ENCODE measurements around the gene AQP12B. TPM values are rescaled to one million over a fixed set of nuclear protein-coding genes. Genes with fewer than 3 reads are reported as not detected.
"Not testable (repeated sequence)": the region's sequence is repeated elsewhere in the genome, so short reads cannot be mapped to it uniquely, and the experiment has no call there.

Gene AQP12B
- polyA plus RNA-seq, 1 of the 3 experiments (the other 2 are of a cell fraction) = not detected

DNA sequence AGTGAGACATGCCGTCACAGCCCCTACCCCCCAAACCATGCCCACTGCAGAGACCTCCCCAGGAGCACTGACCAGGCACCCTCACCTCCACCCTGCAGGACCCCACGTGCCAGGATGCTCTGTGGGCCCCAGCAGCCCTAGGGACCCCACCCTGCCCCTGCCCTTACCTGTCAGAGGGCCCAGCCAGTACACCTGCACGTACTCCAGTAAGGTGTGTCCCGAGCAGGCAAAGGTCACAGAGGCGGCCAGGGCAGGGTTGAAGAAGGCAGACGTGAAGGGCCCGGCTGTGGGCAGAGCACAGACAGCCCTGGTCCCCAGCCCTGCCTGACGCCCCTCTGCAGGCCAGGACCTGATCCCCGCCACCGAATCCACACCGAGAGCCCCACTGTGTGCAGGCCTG lies 2.5 kb downstream of the AQP12B start:
- H3K9ac ChIP-seq; H3K79me2 ChIP-seq (ENCODE audit: insufficient read depth); H3K4me1 ChIP-seq (ENCODE audit: control insufficient read depth in 1 of 2, insufficient read depth in 2 of 2, low read depth in 1 of 2, low read length in 1 of 2); DNase-seq; H3K36me3 ChIP-seq (replicated peaks in 1 of 2; ENCODE audit: control insufficient read depth in 1 of 2, insufficient read depth in 2 of 2, low read length in 1 of 2); H3F3A ChIP-seq (replicated peaks; ENCODE audit: insufficient read depth); H3K4me3 ChIP-seq (ENCODE audit: low read depth in 2 of 2, low read length in 1 of 2); H3K4me2 ChIP-seq; H3K27ac ChIP-seq (ENCODE audit: low read depth in 2 of 2, low read length in 1 of 2); H4K20me1 ChIP-seq (ENCODE audit: insufficient read depth); H3K27me3 ChIP-seq (ENCODE audit: insufficient read depth); H2AFZ ChIP-seq (ENCODE audit: low read depth); H3K9me2 ChIP-seq; POLR2A ChIA-PET; H3K9me3 ChIP-seq; CTCF ChIA-PET: not testable (repeated sequence)
- WGBS (ENCODE audit: low lambda C conversion rate) = 0% methylated on average over 1 of the region's 11 CpGs

GRCh38 chr2:240678909-240679308 lies 3.8 kb downstream of the AQP12B start:
- H2AFZ ChIP-seq (ENCODE audit: low read depth); H3K4me2 ChIP-seq; H3K4me1 ChIP-seq (ENCODE audit: control insufficient read depth in 1 of 2, insufficient read depth in 2 of 2, low read depth in 1 of 2, low read length in 1 of 2); H4K20me1 ChIP-seq (ENCODE audit: insufficient read depth); H3K27ac ChIP-seq (ENCODE audit: low read depth in 2 of 2, low read length in 1 of 2); DNase-seq; H3F3A ChIP-seq (replicated peaks; ENCODE audit: insufficient read depth); H3K36me3 ChIP-seq (replicated peaks in 1 of 2; ENCODE audit: control insufficient read depth in 1 of 2, insufficient read depth in 2 of 2, low read length in 1 of 2); H3K9me3 ChIP-seq; H3K27me3 ChIP-seq (ENCODE audit: insufficient read depth); H3K9me2 ChIP-seq; H3K79me2 ChIP-seq (ENCODE audit: insufficient read depth); CTCF ChIA-PET; POLR2A ChIA-PET; H3K4me3 ChIP-seq (ENCODE audit: low read depth in 2 of 2, low read length in 1 of 2); H3K9ac ChIP-seq: not testable (repeated sequence)
- WGBS (ENCODE audit: low lambda C conversion rate) = no CpG with 5 or more reads among the region's 19 CpGs

GRCh38 chr2:240678043-240678442 lies 4.6 kb downstream of the AQP12B start:
- H3K4me2 ChIP-seq; POLR2A ChIA-PET; H4K20me1 ChIP-seq (ENCODE audit: insufficient read depth); H3K4me1 ChIP-seq (ENCODE audit: control insufficient read depth in 1 of 2, insufficient read depth in 2 of 2, low read depth in 1 of 2, low read length in 1 of 2); H3K9me2 ChIP-seq; H3K27me3 ChIP-seq (ENCODE audit: insufficient read depth); H3K27ac ChIP-seq (ENCODE audit: low read depth in 2 of 2, low read length in 1 of 2); H3K9ac ChIP-seq; H3K9me3 ChIP-seq; H3K4me3 ChIP-seq (ENCODE audit: low read depth in 2 of 2, low read length in 1 of 2); H3K36me3 ChIP-seq (replicated peaks in 1 of 2; ENCODE audit: control insufficient read depth in 1 of 2, insufficient read depth in 2 of 2, low read length in 1 of 2); H3K79me2 ChIP-seq (ENCODE audit: insufficient read depth); CTCF ChIA-PET; H3F3A ChIP-seq (replicated peaks; ENCODE audit: insufficient read depth); H2AFZ ChIP-seq (ENCODE audit: low read depth); DNase-seq: not testable (repeated sequence)
- 40% methylated on average over 3 of the region's 14 CpGs for WGBS (ENCODE audit: low lambda C conversion rate)

DNA sequence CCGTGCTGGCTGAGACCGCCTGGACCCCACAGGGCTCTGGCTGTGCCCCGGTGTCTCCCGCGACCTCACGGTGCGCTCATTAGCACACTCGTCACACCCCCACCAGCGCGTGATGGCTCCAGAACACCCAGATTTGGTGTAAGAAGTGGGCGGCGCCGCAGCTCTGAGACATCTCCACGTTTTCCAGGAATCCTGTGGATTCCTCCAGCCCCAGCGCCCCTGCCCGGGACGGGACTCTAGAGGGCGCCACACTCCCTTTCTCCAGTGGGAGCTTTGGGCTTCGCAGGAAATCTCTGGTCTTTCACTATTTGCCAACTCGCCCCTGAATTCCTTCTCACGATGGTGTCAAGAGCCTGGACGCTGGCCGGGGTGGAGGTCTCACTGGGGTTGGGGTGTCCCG lies 7.3 kb downstream of the AQP12B start:
- POLR2A ChIA-PET = not testable (repeated sequence)
- CTCF ChIA-PET = interaction anchor here (1.8 kb wide), 1 partner anchor 165 kb away, joined by 7 read pairs; no protein-coding TSS in a partner anchor

DNA sequence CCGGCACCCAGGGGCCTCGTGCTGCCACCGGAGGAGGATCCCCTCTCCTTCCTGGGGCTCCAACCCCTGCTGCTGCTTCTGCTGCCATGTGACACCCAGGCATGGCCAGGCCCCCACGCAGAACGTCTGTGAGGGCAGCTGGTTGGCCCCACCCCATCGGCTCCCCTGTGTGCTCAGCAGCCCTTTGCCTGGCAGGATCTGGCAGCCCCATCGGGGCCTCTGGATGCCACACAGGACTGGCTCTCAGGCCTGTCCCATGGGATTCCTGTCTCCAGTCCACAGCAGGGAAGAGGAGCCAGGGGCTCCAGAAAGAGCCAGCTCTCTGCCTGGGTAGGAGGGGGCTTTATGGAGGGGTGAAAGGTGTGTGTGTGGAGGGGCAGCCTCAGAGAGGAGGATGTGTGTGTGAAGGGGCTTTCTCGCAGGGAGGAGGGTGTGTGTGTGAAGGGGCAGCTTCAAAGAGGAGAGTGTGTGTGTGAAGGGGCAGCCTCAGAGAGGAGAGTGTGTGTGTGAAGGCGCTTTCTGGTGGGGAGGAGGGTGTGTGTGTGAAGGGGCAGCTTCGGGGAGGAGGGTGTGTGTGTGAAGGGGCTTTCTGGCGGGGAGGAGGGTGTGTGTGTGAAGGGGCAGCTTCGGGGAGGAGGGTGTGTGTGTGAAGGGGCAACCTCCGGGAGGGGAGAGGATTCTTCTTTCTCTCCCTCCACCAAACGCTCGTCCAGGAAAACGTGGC lies 8.1 kb downstream of the AQP12B start:
- H3K4me3 ChIP-seq (ENCODE audit: low read depth in 2 of 2, low read length in 1 of 2); H3K27me3 ChIP-seq (ENCODE audit: insufficient read depth); H3F3A ChIP-seq (replicated peaks; ENCODE audit: insufficient read depth); H3K9ac ChIP-seq; POLR2A ChIA-PET; H2AFZ ChIP-seq (ENCODE audit: low read depth); H3K36me3 ChIP-seq (replicated peaks in 1 of 2; ENCODE audit: control insufficient read depth in 1 of 2, insufficient read depth in 2 of 2, low read length in 1 of 2); H3K4me1 ChIP-seq (ENCODE audit: control insufficient read depth in 1 of 2, insufficient read depth in 2 of 2, low read depth in 1 of 2, low read length in 1 of 2); H3K79me2 ChIP-seq (ENCODE audit: insufficient read depth); H3K9me2 ChIP-seq; H3K27ac ChIP-seq (ENCODE audit: low read depth in 2 of 2, low read length in 1 of 2); H4K20me1 ChIP-seq (ENCODE audit: insufficient read depth); H3K4me2 ChIP-seq; H3K9me3 ChIP-seq; DNase-seq: not testable (repeated sequence)
- 35% methylated on average over 9 of the region's 16 CpGs for WGBS (ENCODE audit: low lambda C conversion rate)
- CTCF ChIA-PET = interaction anchor here (1.8 kb wide), 1 partner anchor 166 kb away, joined by 7 read pairs; no protein-coding TSS in a partner anchor

More for the DNA sequence above, 7.3 kb downstream of the AQP12B start:
- not testable (repeated sequence) for H3F3A ChIP-seq (replicated peaks; ENCODE audit: insufficient read depth); H4K20me1 ChIP-seq (ENCODE audit: insufficient read depth); H3K27me3 ChIP-seq (ENCODE audit: insufficient read depth); H3K4me3 ChIP-seq (ENCODE audit: low read depth in 2 of 2, low read length in 1 of 2); DNase-seq; H3K9me3 ChIP-seq; H3K9me2 ChIP-seq; H3K36me3 ChIP-seq (replicated peaks in 1 of 2; ENCODE audit: control insufficient read depth in 1 of 2, insufficient read depth in 2 of 2, low read length in 1 of 2); H3K4me1 ChIP-seq (ENCODE audit: control insufficient read depth in 1 of 2, insufficient read depth in 2 of 2, low read depth in 1 of 2, low read length in 1 of 2); H3K79me2 ChIP-seq (ENCODE audit: insufficient read depth); H3K27ac ChIP-seq (ENCODE audit: low read depth in 2 of 2, low read length in 1 of 2); H3K9ac ChIP-seq; H2AFZ ChIP-seq (ENCODE audit: low read depth); H3K4me2 ChIP-seq
- WGBS (ENCODE audit: low lambda C conversion rate) = no CpG with 5 or more reads among the region's 24 CpGs

All from SK-N-SH (cell line).